Fibroblast of pulmonary artery (primary cell): ENCODE data around the gene TRIM15.

Source experiments
- DNase-seq: peaks from one replicate; pipeline ENCODE4 v3.0.0-alpha.2; 2010; ENCODE audit warnings: low read depth
- H3K4me3 ChIP-seq: replicated peaks from 2 replicates; pipeline ENCODE4 v1.5.1; 2011; ENCODE audit warnings: low read depth, mild to moderate bottlenecking, control low read depth, low read length, moderate library complexity
- CTCF ChIP-seq: IDR thresholded peaks from 2 replicates; pipeline ENCODE4 v1.5.1; 2011; ENCODE audit warnings: mild to moderate bottlenecking, control low read depth, low read length, inconsistent platforms; ENCODE audit errors: missing control alignments

The TRIM15 gene

GRCh38 chr6:30204116-30204515 lies 40.8 kb downstream of the TRIM15 start:
- no peak overlapping the region for H3K4me3 ChIP-seq
- TF ChIP-seq CTCF = no peak
- DNase-seq = no peak

GRCh38 chr6:30206152-30206551 lies 42.8 kb downstream of the TRIM15 start:
- H3K4me3 ChIP-seq = no peak overlapping the region
- DNase-seq = no peak
- TF ChIP-seq CTCF = no peak

GRCh38 chr6:30206799-30207618 lies 43.7 kb downstream of the TRIM15 start:
- no peak overlapping the region for H3K4me3 ChIP-seq
- DNase-seq = peak; percentile 30
- TF ChIP-seq CTCF = no peak

- TF ChIP-seq CTCF = no peak
- DNase-seq = peak; percentile 28
- H3K4me3 ChIP-seq = no peak overlapping the region
Measured at GRCh38 chr6:30207619-30208295, 44.4 kb downstream of the TRIM15 start.

- H3K4me3 ChIP-seq = no peak overlapping the region
- TF ChIP-seq CTCF = no peak
- no peak for DNase-seq
Measured at GRCh38 chr6:30211306-30211705, 48.0 kb downstream of the TRIM15 start.

GRCh38 chr6:30211899-30212298 lies 48.6 kb downstream of the TRIM15 start:
- DNase-seq = no peak
- TF ChIP-seq CTCF = no peak
- peak overlapping the region; percentile 97 for H3K4me3 ChIP-seq
